CD14-positive monocyte (primary cell): ENCODE measurements around the gene JMJD1C. TPM values are rescaled to one million over a fixed set of nuclear protein-coding genes. Genes with fewer than 3 reads are reported as not detected.

ENCODE experiments used
- DNase-seq, 3 donors: peaks; one replicate each; pipeline ENCODE4 v3.0.0-alpha.2; 2011 to 2022
- H2AFZ ChIP-seq: 2 replicates; pipeline ENCODE4 v1.6.0; 2012; ENCODE audit warnings: mild to moderate bottlenecking, low read depth, low read length, inconsistent platforms; ENCODE audit not compliant: insufficient read depth, poor library complexity, severe bottlenecking
- H3K27ac ChIP-seq, 2 donors: 1 replicate in 1 of 2; 2 replicates in 1 of 2; pipeline ENCODE4 v1.5.1; 2012 to 2013; ENCODE audit warnings: low read length in 2 of 2, control low read depth in 1 of 2, inconsistent platforms in 1 of 2, low read depth in 1 of 2, mild to moderate bottlenecking in 1 of 2
- H3K27me3 ChIP-seq, 2 donors: one replicate each; pipeline versions ENCODE4 v1.6.0 to v1.6.1; 2011 to 2013; ENCODE audit warnings: low read length in 2 of 2; ENCODE audit not compliant: control insufficient read depth in 2 of 2, insufficient read depth in 2 of 2
- H3K36me3 ChIP-seq, 2 donors: replicated peaks in 1 of 2; 1 replicate in 1 of 2; 2 replicates in 1 of 2; pipeline versions ENCODE4 v1.5.1 to v1.6.1; 2012 to 2013; ENCODE audit warnings: low read length in 2 of 2, control low read depth in 1 of 2, inconsistent platforms in 1 of 2, mild to moderate bottlenecking in 1 of 2; ENCODE audit not compliant: insufficient read depth in 2 of 2, control insufficient read depth in 1 of 2
- H3K4me1 ChIP-seq, 2 donors: 1 replicate in 1 of 2; 2 replicates in 1 of 2; pipeline versions ENCODE4 v1.5.1 to v1.6.1; 2012 to 2013; ENCODE audit warnings: low read length in 2 of 2, control low read depth in 1 of 2, inconsistent platforms in 1 of 2, mild to moderate bottlenecking in 1 of 2, moderate library complexity in 1 of 2; ENCODE audit not compliant: insufficient read depth in 2 of 2, control insufficient read depth in 1 of 2
- H3K4me2 ChIP-seq: replicated peaks from 2 replicates; pipeline ENCODE3; 2012; ENCODE audit warnings: low read length, moderate library complexity, mild to moderate bottlenecking; ENCODE audit not compliant: poor library complexity, severe bottlenecking; ENCODE audit errors: extremely low read depth
- H3K4me3 ChIP-seq, 3 experiments: fragments of 200-600 bp in 1 of 3; sonication (generic) in 1 of 3; replicated peaks in 1 of 3; 1 replicate in 2 of 3; 2 replicates in 1 of 3; pipeline ENCODE4 v1.5.1; 2011 to 2013; ENCODE audit warnings: low read length in 3 of 3, mild to moderate bottlenecking in 3 of 3, control low read depth in 2 of 3, low read depth in 2 of 3, inconsistent platforms in 1 of 3, moderate library complexity in 1 of 3
- H3K79me2 ChIP-seq: 2 replicates; pipeline ENCODE4 v1.6.0; 2012; ENCODE audit warnings: mild to moderate bottlenecking, control low read depth, inconsistent platforms, low read length, moderate library complexity; ENCODE audit not compliant: insufficient read depth
- H3K9ac ChIP-seq: 2 replicates; pipeline ENCODE4 v1.6.0; 2017; ENCODE audit warnings: low read length, mild to moderate bottlenecking; ENCODE audit not compliant: insufficient read depth, poor library complexity, severe bottlenecking
- H3K9me3 ChIP-seq, 2 donors: replicated peaks in 1 of 2; 1 replicate in 1 of 2; 2 replicates in 1 of 2; pipeline versions ENCODE4 v1.5.1 to v1.6.1; 2012 to 2013; ENCODE audit warnings: low read length in 2 of 2, control low read depth in 1 of 2; ENCODE audit not compliant: control insufficient read depth in 1 of 2, insufficient read depth in 1 of 2
- H4K20me1 ChIP-seq: 2 replicates; pipeline ENCODE4 v1.6.0; 2012; ENCODE audit warnings: mild to moderate bottlenecking, low read length, control low read depth, moderate library complexity; ENCODE audit not compliant: insufficient read depth
- H3K27ac Mint-ChIP-seq, 7 donors: one replicate each; pipeline ENCODE4 v1.8.0; 2020; ENCODE audit warnings: mild to moderate bottlenecking in 7 of 7, mixed read lengths in 7 of 7, moderate library complexity in 6 of 7, inconsistent platforms in 2 of 7
- H3K27me3 Mint-ChIP-seq, 3 donors: one replicate each; pipeline ENCODE4 v1.8.0; 2021 to 2022; ENCODE audit warnings: low read depth in 3 of 3, mild to moderate bottlenecking in 3 of 3, mixed read lengths in 3 of 3, moderate library complexity in 3 of 3, inconsistent platforms in 1 of 3
- H3K36me3 Mint-ChIP-seq, 2 donors: one replicate each; pipeline ENCODE4 v1.8.0; 2020; ENCODE audit warnings: mixed read lengths in 2 of 2, inconsistent platforms in 1 of 2, mild to moderate bottlenecking in 1 of 2
- H3K4me1 Mint-ChIP-seq: one replicate; pipeline ENCODE4 v1.8.0; 2020; ENCODE audit warnings: mild to moderate bottlenecking, mixed read lengths
- H3K4me3 Mint-ChIP-seq, 2 donors: one replicate each; pipeline ENCODE4 v1.8.0; 2020; ENCODE audit warnings: mild to moderate bottlenecking in 2 of 2, mixed read lengths in 2 of 2, moderate library complexity in 1 of 2
- H3K9me3 Mint-ChIP-seq, 7 donors: one replicate each; pipeline ENCODE4 v1.8.0; 2020 to 2022; ENCODE audit warnings: mixed read lengths in 7 of 7, mild to moderate bottlenecking in 6 of 7, moderate library complexity in 6 of 7, inconsistent platforms in 2 of 7
- WGBS: methylation state at CpG from one replicate; pipeline ENCODE4 v1.1.5; 2013; ENCODE audit warnings: missing lambda C conversion rate; ENCODE audit not compliant: insufficient coverage; 5-methylcytosine and 5-hydroxymethylcytosine counted together
- intact Hi-C, 2 donors: fragments of 100-400 bp; cut with micrococcal nuclease; formaldehyde crosslinking; loops; one replicate each; pipeline versions ENCODE4 v1.15.0 to v1.15.1; 2023
- polyA plus RNA-seq, 3 donors: library from polyadenylated mRNA; depleted of rRNA in 1 of 3; unstranded in 2 of 3; stranded (reverse) in 1 of 3; fragments of 300-500 nt in 2 of 3; fragments of >200 nt in 1 of 3; fragmentation: Illumina TruSeq in 2 of 3; gene quantifications; 1 replicate in 2 of 3; 2 replicates in 1 of 3; pipeline ENCODE4 v1.2.3, GENCODE V29; 2012 to 2021
- TF ChIP-seq, protein P1 (sequence below): fragments of 200-600 bp; IDR thresholded peaks from one replicate; pipeline ENCODE4 v1.8.0; 2022; ENCODE audit warnings: antibody characterized with exemption, mild to moderate bottlenecking

The JMJD1C gene
- polyA plus RNA-seq, 3 donors = 27.8 to 84.8 (median 46.5) TPM

DNA sequence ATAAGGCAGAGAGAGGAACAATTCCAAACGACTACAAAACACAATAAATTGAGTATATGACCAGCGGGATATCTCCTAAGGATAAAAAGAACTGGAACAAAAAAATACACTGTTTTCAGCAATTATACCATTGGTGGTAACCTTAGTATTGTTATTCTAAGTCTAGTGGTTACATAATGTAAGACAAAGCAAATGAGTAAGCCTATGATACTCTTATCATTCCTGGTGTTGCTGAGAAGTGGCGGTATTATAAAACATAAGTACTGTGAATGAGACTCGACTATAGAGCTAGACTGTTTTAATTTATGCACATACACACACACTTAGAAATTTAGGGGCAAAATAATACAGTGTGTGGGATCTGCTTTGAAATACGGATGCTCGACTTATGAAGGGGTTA is 225.0 kb downstream of the JMJD1C start:
- Histone ChIP-seq H3K9me3 (no peaks in the 10 kb centered on the region), H3K4me3 (no peak overlapping the region), H3K9ac (no peak overlapping the region), H3K4me1 (peaks cover 50 to 77% of the 10 kb centered on the region in 2 donors), H4K20me1 (peaks cover 100% of the 10 kb centered on the region), H3K27me3 (no peaks in the 10 kb centered on the region), H3K27ac (no peak overlapping the region), H3K4me2 (no peak overlapping the region), H3K79me2 (peaks cover 98% of the 10 kb centered on the region), H3K36me3 (peaks cover 0 to 12% of the 10 kb centered on the region in 2 donors), H2AFZ (no peak overlapping the region)
- no peak for DNase-seq
- WGBS = no CpG with 5 or more reads among the region's 6 CpGs
- Mint-ChIP-seq H3K27ac (peak overlapping the region in 1 of 7 donors; percentile 23), H3K36me3 (peaks cover 30 to 34% of the 10 kb centered on the region in 2 donors), H3K4me1 (peaks cover 77% of the 10 kb centered on the region), H3K9me3 (peaks cover 0 to 4% (median 2%) of the 10 kb centered on the region in 7 donors), H3K27me3 (no peaks in the 10 kb centered on the region), H3K4me3 (no peak overlapping the region)
- TF ChIP-seq, protein P1, sequence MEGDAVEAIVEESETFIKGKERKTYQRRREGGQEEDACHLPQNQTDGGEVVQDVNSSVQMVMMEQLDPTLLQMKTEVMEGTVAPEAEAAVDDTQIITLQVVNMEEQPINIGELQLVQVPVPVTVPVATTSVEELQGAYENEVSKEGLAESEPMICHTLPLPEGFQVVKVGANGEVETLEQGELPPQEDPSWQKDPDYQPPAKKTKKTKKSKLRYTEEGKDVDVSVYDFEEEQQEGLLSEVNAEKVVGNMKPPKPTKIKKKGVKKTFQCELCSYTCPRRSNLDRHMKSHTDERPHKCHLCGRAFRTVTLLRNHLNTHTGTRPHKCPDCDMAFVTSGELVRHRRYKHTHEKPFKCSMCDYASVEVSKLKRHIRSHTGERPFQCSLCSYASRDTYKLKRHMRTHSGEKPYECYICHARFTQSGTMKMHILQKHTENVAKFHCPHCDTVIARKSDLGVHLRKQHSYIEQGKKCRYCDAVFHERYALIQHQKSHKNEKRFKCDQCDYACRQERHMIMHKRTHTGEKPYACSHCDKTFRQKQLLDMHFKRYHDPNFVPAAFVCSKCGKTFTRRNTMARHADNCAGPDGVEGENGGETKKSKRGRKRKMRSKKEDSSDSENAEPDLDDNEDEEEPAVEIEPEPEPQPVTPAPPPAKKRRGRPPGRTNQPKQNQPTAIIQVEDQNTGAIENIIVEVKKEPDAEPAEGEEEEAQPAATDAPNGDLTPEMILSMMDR = no peak
- intact Hi-C loops = no loop called here

DNA sequence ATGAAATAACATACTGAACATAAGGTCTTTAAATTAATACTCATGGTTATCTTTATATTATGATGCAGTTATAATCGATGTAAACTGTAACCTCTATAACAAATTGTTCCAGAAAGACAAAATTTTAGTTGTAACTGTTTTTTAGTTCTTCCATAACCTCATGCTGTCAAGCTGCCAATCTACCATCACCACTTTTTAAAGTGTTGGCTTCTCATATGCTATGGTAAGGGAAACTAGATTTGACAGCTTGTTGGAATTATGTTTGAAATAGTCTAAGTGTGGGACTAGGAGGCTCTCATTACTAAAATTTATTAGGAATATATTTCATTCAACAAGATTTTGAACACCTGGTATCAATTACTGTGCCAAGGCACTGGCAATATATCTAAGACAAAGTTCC is 227.3 kb downstream of the JMJD1C start:
- Mint-ChIP-seq H3K4me1 (peaks cover 68% of the 10 kb centered on the region), H3K27ac (peak overlapping the region in 2 of 7 donors; percentile 26 to 41), H3K4me3 (no peak overlapping the region), H3K36me3 (peaks cover 17 to 25% of the 10 kb centered on the region in 2 donors), H3K9me3 (no peaks in the 10 kb centered on the region), H3K27me3 (no peaks in the 10 kb centered on the region)
- TF ChIP-seq, protein P1 = no peak
- H3K79me2 ChIP-seq = peaks cover 98% of the 10 kb centered on the region
- H3K27ac ChIP-seq = peak overlapping the region in 1 of 2 donors; percentile 39
- no peak overlapping the region for H3K4me3 ChIP-seq
- H3K4me2 ChIP-seq = no peak overlapping the region
- WGBS = no CpG with 5 or more reads among the region's 1 CpG
- H3K27me3 ChIP-seq = no peaks in the 10 kb centered on the region
- H3K9ac ChIP-seq = no peak overlapping the region
- intact Hi-C loops = no loop called here
- no peak overlapping the region for H2AFZ ChIP-seq
- no peaks in the 10 kb centered on the region for H3K9me3 ChIP-seq
- H3K4me1 ChIP-seq = peaks cover 51 to 81% of the 10 kb centered on the region in 2 donors
- no peak for DNase-seq
- H4K20me1 ChIP-seq = peaks cover 100% of the 10 kb centered on the region
- peaks cover 0 to 9% of the 10 kb centered on the region in 2 donors for H3K36me3 ChIP-seq
